Measurements from ENCODE around the gene PRAC1.

The PRAC1 gene

DNA sequence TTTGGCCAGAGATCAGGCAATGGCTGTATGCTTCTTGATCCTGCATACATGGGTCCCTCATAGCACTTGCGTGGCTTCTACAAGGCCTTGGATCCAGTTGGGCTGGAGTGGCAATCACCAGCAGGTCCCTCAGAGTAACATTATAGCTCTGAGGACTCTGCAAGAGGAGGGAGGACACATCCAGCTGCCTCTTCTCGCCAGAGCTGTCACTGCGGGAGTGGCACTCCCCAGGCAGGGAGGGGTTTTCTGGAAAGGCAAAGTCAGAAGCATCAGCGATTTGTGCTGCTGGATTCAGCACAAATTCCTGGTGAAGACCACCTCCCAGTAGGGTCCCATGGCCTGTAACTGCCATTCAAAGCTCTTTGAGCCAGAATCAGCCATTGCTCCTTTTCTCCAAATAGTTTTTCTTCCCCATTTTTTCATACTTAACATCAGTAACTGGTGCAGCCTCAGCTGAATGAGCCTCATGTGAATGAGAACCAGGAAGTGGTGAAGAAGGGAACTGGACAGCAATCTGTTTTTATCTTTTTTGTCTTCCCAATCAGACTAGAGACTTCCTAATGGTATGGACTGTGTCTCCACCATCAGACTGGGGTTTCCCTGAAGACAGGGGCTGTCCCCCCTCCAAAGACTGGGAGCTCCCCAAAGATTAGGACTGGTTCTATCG is 46.8 kb upstream of the PRAC1 start (continued):
- TF ChIP-seq ESRRG (CRISPR knock-in tag; IDR thresholded peaks at IDR 0.05), result no peak
- no peak for TF ChIP-seq ZNF565 (CRISPR knock-in tag; conservative IDR thresholded peaks at IDR 0.05; ENCODE audit: low read depth)
- no peak for TF ChIP-seq SNAI2 (CRISPR knock-in tag; IDR thresholded peaks at IDR 0.05)
- TF ChIP-seq RARB (CRISPR knock-in tag; IDR thresholded peaks at IDR 0.05), result no peak
- TF ChIP-seq ZC3H10 (CRISPR knock-in tag; IDR thresholded peaks at IDR 0.05), result no peak
- no peak for TF ChIP-seq BACH2 (CRISPR knock-in tag; IDR thresholded peaks at IDR 0.05; ENCODE audit: borderline replicate concordance)

DNA sequence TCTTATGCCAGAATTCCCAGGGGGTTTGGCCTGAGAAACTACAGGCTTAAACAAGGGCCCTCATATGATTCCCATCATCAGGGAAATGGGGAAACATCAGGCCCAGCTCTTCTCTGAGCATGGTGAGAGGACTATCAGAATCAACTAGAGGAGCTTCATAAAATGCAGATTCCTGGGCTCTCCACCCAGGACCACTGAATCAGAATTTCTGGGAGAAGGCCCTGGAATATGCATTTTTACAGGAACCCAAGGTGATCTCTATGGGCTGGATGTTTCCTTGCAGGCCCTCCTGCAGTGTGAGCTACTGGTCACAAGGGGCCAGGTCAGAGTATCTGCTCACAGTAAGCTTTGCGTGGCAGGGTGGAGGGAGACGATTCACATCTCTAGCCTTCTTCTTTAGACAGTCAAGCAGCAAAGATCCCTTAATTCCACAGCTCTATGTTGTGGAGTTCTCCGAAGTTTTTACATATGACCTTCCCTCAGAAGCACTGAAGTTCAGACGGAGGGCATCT is 45.0 kb upstream of the PRAC1 start:
- ATAC-seq, result peak; percentile 40; the same call in 2 of the 3 replicates
- TF ChIP-seq, protein P1, sequence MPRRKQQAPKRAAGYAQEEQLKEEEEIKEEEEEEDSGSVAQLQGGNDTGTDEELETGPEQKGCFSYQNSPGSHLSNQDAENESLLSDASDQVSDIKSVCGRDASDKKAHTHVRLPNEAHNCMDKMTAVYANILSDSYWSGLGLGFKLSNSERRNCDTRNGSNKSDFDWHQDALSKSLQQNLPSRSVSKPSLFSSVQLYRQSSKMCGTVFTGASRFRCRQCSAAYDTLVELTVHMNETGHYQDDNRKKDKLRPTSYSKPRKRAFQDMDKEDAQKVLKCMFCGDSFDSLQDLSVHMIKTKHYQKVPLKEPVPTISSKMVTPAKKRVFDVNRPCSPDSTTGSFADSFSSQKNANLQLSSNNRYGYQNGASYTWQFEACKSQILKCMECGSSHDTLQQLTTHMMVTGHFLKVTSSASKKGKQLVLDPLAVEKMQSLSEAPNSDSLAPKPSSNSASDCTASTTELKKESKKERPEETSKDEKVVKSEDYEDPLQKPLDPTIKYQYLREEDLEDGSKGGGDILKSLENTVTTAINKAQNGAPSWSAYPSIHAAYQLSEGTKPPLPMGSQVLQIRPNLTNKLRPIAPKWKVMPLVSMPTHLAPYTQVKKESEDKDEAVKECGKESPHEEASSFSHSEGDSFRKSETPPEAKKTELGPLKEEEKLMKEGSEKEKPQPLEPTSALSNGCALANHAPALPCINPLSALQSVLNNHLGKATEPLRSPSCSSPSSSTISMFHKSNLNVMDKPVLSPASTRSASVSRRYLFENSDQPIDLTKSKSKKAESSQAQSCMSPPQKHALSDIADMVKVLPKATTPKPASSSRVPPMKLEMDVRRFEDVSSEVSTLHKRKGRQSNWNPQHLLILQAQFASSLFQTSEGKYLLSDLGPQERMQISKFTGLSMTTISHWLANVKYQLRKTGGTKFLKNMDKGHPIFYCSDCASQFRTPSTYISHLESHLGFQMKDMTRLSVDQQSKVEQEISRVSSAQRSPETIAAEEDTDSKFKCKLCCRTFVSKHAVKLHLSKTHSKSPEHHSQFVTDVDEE (CRISPR knock-in tag; IDR thresholded peaks at IDR 0.05), result no peak
- TF ChIP-seq, protein P2, sequence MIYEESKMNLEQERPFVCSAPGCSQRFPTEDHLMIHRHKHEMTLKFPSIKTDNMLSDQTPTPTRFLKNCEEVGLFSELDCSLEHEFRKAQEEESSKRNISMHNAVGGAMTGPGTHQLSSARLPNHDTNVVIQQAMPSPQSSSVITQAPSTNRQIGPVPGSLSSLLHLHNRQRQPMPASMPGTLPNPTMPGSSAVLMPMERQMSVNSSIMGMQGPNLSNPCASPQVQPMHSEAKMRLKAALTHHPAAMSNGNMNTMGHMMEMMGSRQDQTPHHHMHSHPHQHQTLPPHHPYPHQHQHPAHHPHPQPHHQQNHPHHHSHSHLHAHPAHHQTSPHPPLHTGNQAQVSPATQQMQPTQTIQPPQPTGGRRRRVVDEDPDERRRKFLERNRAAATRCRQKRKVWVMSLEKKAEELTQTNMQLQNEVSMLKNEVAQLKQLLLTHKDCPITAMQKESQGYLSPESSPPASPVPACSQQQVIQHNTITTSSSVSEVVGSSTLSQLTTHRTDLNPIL (CRISPR knock-in tag; IDR thresholded peaks at IDR 0.05; ENCODE audit: low read depth), result no peak

DNA sequence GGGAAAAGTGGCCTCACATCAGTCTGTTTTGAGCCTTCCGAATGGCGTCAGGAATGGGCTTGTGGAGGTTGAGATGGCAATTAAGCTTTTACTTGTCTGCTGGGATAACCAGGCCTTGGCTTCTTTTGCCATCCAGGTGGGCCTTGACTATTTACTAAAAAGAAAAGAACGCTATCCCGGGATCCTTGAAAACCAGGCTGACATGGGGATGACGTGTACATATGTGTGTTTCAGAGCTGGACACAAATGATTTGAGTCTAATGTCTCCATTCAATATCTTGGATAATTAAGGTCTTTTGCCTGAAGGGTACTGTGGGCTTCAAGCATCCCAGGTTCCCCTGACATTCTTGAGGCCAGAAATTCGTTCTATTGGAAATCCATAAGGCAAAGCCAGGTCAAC is 38.8 kb upstream of the PRAC1 start:
- TF ChIP-seq ESRRG (CRISPR knock-in tag; IDR thresholded peaks at IDR 0.05) (no peak), ZNF8 (CRISPR knock-in tag; IDR thresholded peaks at IDR 0.05) (no peak), ARNTL (CRISPR knock-in tag; IDR thresholded peaks at IDR 0.05; ENCODE audit: borderline replicate concordance, low read depth) (no peak), RARB (CRISPR knock-in tag; IDR thresholded peaks at IDR 0.05) (no peak), CSDC2 (CRISPR knock-in tag; IDR thresholded peaks at IDR 0.05) (no peak), ZFP3 (CRISPR knock-in tag; IDR thresholded peaks at IDR 0.05) (no peak)
- TF ChIP-seq, protein P1 (CRISPR knock-in tag; IDR thresholded peaks at IDR 0.05), result no peak
- TF ChIP-seq, protein P3, sequence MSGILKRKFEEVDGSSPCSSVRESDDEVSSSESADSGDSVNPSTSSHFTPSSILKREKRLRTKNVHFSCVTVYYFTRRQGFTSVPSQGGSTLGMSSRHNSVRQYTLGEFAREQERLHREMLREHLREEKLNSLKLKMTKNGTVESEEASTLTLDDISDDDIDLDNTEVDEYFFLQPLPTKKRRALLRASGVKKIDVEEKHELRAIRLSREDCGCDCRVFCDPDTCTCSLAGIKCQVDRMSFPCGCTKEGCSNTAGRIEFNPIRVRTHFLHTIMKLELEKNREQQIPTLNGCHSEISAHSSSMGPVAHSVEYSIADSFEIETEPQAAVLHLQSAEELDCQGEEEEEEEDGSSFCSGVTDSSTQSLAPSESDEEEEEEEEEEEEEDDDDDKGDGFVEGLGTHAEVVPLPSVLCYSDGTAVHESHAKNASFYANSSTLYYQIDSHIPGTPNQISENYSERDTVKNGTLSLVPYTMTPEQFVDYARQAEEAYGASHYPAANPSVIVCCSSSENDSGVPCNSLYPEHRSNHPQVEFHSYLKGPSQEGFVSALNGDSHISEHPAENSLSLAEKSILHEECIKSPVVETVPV (CRISPR knock-in tag; IDR thresholded peaks at IDR 0.05), result no peak
- TF ChIP-seq, protein P2 (CRISPR knock-in tag; IDR thresholded peaks at IDR 0.05; ENCODE audit: low read depth), result no peak
- ATAC-seq, result no peak

DNA sequence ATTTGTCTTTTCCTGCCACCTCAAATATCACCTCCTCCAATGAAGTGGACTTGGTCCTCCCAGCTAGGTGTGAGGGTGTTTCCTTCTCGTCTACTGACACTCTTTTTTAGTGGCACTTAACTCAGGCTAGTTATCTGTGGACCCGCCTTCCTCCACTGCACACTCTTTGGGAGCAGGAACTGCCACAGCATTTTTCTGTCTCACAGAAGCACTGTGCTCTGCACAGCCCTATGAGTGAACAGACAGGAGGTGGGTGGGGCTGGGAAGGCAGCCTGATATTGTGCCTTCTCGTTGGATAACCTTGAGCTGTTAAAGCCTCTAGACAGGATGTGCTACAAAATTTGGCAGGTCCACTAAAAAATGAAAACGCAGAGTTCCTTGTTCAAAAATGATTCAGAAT is 38.1 kb upstream of the PRAC1 start:
- ATAC-seq, result peak; percentile 22; the same call in 1 of the 3 replicates
- TF ChIP-seq RARB (CRISPR knock-in tag; IDR thresholded peaks at IDR 0.05) (no peak), CSDC2 (CRISPR knock-in tag; IDR thresholded peaks at IDR 0.05) (no peak), ZFP3 (CRISPR knock-in tag; IDR thresholded peaks at IDR 0.05) (no peak), ZFP30 (CRISPR knock-in tag; IDR thresholded peaks at IDR 0.05) (no peak), ESRRG (CRISPR knock-in tag; IDR thresholded peaks at IDR 0.05) (no peak), ZC3H10 (CRISPR knock-in tag; IDR thresholded peaks at IDR 0.05) (no peak), ZNF70 (CRISPR knock-in tag; IDR thresholded peaks at IDR 0.05) (no peak), TCF4 (CRISPR knock-in tag; IDR thresholded peaks at IDR 0.05; ENCODE audit: borderline replicate concordance) (no peak)
- TF ChIP-seq, protein P2 (CRISPR knock-in tag; IDR thresholded peaks at IDR 0.05; ENCODE audit: low read depth), result no peak
- TF ChIP-seq, protein P4, sequence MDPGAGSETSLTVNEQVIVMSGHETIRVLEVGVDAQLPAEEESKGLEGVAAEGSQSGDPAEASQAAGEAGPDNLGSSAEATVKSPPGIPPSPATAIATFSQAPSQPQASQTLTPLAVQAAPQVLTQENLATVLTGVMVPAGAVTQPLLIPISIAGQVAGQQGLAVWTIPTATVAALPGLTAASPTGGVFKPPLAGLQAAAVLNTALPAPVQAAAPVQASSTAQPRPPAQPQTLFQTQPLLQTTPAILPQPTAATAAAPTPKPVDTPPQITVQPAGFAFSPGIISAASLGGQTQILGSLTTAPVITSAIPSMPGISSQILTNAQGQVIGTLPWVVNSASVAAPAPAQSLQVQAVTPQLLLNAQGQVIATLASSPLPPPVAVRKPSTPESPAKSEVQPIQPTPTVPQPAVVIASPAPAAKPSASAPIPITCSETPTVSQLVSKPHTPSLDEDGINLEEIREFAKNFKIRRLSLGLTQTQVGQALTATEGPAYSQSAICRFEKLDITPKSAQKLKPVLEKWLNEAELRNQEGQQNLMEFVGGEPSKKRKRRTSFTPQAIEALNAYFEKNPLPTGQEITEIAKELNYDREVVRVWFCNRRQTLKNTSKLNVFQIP (CRISPR knock-in tag; IDR thresholded peaks at IDR 0.05; ENCODE audit: borderline replicate concordance, low read depth), result no peak

All from SK-N-SH treated with all-trans-retinoic acid at 6 μM for 48 hours (cell line).